Stimulated activated CD8-positive, alpha-beta memory T cell treated with anti-CD3 and anti-CD28 coated beads, Interleukin-12 subunit alpha, Interleukin-12 subunit beta, amount 100 ng/mL, for 4 hours (primary cell): Measurements from ENCODE around the gene TRPM1.

Experiments used
- DNase-seq: peaks from one replicate; pipeline ENCODE4 v3.0.0-alpha.2; 2020; ENCODE audit warnings: low read depth

Gene TRPM1

DNA sequence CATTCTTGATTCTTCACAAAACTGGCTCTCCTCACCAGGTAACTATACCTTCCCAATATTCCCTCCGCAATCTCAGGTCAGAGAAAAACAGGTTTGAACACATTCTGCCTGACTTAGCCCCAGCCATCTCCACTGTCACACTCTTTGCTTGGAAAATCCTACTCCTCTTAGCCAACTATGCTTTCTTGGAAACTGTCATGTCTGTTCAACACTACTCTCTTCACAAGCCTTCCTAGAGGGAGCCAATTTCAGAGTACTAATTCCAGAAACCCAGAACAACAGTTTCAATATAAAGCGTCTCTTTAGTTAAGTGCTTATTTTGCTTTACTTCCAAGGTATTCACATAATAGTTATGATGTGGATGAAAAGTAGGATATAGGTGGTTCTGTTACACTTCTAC lies 131.8 kb downstream of the TRPM1 start:
- no peak for DNase-seq

GRCh38 chr15:30963681-30964080 lies 137.8 kb downstream of the TRPM1 start:
- no peak for DNase-seq

DNA sequence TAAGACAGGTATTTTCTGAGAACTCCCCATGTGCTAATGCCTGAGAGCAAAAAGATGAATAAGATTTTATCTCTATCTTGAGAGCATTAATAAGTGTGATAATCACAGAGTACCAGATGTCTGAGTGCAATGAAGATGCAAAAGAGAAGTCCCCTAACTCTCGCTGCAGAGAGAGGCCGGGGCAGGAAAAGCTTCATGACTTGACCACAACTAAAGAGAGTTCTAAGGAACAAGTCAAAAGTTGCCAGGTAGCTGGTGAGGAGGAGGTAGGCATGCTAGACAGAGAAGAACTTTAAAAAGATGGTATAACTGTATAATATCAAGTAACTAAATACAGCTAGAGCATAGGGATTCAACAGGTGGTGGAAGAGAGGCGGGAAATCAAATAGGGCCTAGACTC lies 138.9 kb downstream of the TRPM1 start:
- no peak for DNase-seq

GRCh38 chr15:30962079-30962478 lies 139.4 kb downstream of the TRPM1 start:
- no peak for DNase-seq

DNA sequence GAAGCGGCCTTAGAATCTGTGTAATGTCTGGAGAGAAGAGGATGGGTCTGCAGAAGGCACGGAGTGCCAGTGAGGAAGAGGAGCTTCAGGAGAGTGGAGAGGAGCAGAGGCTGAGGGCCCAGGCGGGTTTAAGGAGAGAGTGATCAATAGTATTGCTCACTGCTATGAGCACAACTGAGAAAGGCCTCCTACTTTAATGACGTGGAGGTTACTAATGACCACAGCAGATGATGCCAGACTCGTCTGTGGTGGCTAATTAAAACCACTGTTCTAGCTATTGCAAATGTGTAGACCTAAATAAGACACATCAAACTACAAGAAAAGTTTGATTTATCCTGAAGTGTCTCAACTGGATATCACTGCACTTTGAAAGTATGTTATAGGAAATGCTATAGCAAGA lies 143.3 kb downstream of the TRPM1 start:
- DNase-seq = no peak

DNA sequence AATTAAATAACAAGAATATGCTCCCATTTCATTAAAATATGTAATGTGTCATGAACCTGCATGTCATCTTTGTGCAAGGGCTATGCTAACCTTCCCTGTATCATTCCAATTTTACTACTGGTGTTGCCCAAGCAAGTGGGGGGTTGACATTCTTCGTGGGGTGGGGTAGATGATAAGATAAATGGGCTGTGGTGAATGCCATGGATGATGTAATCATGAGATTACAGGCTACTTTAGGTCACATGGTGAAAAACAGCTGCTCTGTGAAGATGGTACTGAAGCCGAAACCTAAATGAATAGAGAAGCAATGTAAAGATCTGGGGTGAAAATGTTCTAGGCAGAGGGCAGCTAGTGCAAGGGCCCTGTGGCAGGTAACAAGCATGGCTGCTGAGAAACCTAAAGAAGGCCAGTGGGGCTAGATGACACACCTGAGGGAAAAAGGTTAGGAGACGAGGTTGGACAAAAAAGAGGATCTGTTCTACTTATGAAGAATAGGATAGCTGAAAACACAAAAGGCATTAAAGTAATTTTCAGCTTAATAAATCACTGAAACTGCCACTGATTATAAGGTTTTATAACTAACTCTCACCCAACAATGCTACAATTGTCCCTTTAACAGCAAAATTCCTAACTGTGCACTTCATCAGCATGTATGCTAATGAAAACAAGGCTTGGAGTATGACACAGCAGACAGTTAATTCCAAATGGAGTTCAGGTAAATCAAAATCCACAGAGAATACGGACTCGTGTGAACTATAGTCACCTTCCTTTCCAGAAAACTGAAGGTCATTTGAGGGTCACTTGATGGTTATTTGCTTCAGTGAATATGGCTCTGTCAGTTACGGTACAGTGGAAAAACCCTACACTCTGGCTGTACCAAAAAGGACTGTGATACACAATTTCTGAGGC lies 145.1 kb downstream of the TRPM1 start:
- no peak for DNase-seq

DNA sequence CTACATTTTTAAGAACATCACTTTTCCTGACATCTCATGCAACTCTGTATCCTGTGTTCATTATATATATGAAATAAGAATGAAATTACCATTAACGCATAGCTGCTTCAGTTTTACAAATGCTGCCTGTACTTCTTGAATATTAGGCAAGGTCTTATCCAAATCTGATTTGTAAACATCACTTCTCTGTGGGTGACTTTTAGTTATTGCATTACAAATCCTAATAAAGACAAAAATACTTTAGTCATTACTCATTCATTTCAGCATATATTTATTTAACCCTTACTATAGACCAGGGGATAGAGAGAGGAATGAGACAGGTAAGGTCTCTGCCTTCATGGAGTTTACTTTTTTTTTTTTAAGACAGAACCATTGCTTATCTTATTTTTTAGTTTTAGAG lies 146.9 kb downstream of the TRPM1 start:
- DNase-seq = no peak

GRCh38 chr15:30953731-30954378 lies 147.7 kb downstream of the TRPM1 start:
- no peak for DNase-seq

DNA sequence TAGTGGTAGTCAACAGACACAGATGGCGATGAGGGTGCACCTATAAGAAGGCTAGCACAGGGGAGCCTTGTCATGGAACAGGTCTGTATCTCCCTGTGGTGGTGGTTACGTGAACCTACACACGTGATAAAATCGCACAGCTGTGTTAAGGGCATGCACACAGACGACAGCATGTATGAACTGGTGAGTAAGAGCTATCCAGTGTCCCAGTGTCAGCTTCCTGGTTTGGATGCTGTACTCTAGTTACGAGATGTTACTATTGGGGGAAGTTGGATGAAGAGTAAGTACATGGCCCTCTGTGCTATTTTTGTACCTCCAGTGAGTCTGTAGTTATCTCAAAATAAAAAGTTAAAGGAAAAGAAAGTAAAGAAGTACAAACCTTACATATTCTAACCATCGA lies 148.3 kb downstream of the TRPM1 start:
- no peak for DNase-seq
